Ishikawa (cell line): ENCODE data around the gene DENND1C.

Source experiments
- CEBPB ChIP-seq: IDR thresholded peaks from 2 replicates; pipeline ENCODE4 v1.6.1; 2012
- CREB1 ChIP-seq: IDR thresholded peaks from 2 replicates; pipeline ENCODE4 v1.6.1; 2012; ENCODE audit warnings: low read depth
- EGR1 ChIP-seq: IDR thresholded peaks from 2 replicates; pipeline ENCODE4 v1.6.1; 2012
- EP300 ChIP-seq: IDR thresholded peaks from 2 replicates; pipeline ENCODE4 v1.6.1; 2012; ENCODE audit warnings: borderline replicate concordance
- FOXM1 ChIP-seq: IDR thresholded peaks from 2 replicates; pipeline ENCODE4 v1.6.1; 2012; ENCODE audit warnings: low read depth, borderline replicate concordance
- NFIC ChIP-seq: IDR thresholded peaks from 2 replicates; pipeline ENCODE4 v1.6.1; 2012
- RAD21 ChIP-seq: IDR thresholded peaks from 2 replicates; pipeline ENCODE4 v1.6.1; 2012; ENCODE audit warnings: low read depth
- TAF1 ChIP-seq: IDR thresholded peaks from 2 replicates; pipeline ENCODE4 v1.6.1; 2012; ENCODE audit warnings: low read depth, mild to moderate bottlenecking
- TCF12 ChIP-seq: IDR thresholded peaks from 2 replicates; pipeline ENCODE4 v1.6.1; 2012; ENCODE audit warnings: low read depth
- TEAD4 ChIP-seq: IDR thresholded peaks from 2 replicates; pipeline ENCODE4 v1.6.1; 2012
- YY1 ChIP-seq: IDR thresholded peaks from 2 replicates; pipeline ENCODE4 v1.6.1; 2012; ENCODE audit warnings: low read depth
- ZBTB7A ChIP-seq: IDR thresholded peaks from 2 replicates; pipeline ENCODE4 v1.6.1; 2012; ENCODE audit warnings: low read depth
- TF ChIP-seq, protein P1 (sequence below): IDR thresholded peaks from 2 replicates; pipeline ENCODE4 v1.6.1; 2012
- TF ChIP-seq, protein P2 (sequence below): IDR thresholded peaks from 2 replicates; pipeline ENCODE4 v1.6.1; 2012; ENCODE audit warnings: low read depth, mild to moderate bottlenecking
- TF ChIP-seq, protein P3 (sequence below): IDR thresholded peaks from 2 replicates; pipeline ENCODE4 v1.6.1; 2012

DENND1C gene

DNA sequence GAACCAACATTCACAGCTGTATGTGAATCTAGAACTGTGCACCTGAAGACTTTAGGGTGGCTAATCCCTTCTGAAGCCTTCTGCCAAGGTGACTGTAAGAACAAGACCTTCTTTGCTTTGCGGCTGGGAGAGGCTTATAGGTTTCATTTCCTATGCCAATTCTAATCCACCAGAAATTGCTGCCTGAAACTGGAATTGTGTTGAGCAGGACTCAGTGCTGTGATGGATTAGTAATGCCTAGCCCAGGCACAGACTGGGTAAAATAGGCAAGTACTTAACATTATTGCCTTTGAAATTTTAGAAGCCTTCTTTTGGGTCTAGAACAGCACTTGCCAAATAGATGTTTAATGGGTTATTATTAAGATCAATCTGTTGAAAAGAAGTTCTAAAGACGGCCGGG is 33.5 kb downstream of the DENND1C start:
- TF ChIP-seq TCF12 (no peak), CEBPB (no peak), TEAD4 (no peak), YY1 (no peak), EP300 (no peak), NFIC (no peak), RAD21 (no peak), EGR1 (no peak), ZBTB7A (no peak), FOXM1 (no peak), TAF1 (no peak), CREB1 (no peak)
- TF ChIP-seq, protein P1, sequence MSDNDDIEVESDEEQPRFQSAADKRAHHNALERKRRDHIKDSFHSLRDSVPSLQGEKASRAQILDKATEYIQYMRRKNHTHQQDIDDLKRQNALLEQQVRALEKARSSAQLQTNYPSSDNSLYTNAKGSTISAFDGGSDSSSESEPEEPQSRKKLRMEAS = no peak
- TF ChIP-seq, protein P2, sequence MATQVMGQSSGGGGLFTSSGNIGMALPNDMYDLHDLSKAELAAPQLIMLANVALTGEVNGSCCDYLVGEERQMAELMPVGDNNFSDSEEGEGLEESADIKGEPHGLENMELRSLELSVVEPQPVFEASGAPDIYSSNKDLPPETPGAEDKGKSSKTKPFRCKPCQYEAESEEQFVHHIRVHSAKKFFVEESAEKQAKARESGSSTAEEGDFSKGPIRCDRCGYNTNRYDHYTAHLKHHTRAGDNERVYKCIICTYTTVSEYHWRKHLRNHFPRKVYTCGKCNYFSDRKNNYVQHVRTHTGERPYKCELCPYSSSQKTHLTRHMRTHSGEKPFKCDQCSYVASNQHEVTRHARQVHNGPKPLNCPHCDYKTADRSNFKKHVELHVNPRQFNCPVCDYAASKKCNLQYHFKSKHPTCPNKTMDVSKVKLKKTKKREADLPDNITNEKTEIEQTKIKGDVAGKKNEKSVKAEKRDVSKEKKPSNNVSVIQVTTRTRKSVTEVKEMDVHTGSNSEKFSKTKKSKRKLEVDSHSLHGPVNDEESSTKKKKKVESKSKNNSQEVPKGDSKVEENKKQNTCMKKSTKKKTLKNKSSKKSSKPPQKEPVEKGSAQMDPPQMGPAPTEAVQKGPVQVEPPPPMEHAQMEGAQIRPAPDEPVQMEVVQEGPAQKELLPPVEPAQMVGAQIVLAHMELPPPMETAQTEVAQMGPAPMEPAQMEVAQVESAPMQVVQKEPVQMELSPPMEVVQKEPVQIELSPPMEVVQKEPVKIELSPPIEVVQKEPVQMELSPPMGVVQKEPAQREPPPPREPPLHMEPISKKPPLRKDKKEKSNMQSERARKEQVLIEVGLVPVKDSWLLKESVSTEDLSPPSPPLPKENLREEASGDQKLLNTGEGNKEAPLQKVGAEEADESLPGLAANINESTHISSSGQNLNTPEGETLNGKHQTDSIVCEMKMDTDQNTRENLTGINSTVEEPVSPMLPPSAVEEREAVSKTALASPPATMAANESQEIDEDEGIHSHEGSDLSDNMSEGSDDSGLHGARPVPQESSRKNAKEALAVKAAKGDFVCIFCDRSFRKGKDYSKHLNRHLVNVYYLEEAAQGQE = no peak
- TF ChIP-seq, protein P3, sequence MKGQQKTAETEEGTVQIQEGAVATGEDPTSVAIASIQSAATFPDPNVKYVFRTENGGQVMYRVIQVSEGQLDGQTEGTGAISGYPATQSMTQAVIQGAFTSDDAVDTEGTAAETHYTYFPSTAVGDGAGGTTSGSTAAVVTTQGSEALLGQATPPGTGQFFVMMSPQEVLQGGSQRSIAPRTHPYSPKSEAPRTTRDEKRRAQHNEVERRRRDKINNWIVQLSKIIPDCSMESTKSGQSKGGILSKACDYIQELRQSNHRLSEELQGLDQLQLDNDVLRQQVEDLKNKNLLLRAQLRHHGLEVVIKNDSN = no peak

DNA sequence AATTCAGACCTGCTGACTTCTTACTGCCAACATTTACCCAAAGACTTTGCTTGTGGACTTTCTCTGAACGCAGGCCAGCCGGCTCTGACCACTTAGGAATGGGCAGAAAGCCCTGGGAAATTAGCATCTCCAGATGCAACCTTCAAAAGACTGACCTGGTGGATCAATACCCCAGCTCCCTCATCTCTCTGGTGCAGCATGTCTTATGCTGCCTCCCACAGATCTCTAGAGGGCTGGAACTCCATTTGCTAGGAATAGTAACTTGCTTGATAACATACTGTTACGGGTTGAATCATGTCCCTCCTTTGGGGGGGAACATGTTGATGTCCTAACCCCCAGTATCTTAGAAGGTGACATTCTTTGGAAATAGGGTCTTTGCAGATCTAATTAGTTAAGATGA is 35.1 kb downstream of the DENND1C start:
- TF ChIP-seq, protein P3 = no peak
- no peak for TF ChIP-seq NFIC
- TF ChIP-seq TEAD4 = no peak
- TF ChIP-seq, protein P2 = no peak

DNA sequence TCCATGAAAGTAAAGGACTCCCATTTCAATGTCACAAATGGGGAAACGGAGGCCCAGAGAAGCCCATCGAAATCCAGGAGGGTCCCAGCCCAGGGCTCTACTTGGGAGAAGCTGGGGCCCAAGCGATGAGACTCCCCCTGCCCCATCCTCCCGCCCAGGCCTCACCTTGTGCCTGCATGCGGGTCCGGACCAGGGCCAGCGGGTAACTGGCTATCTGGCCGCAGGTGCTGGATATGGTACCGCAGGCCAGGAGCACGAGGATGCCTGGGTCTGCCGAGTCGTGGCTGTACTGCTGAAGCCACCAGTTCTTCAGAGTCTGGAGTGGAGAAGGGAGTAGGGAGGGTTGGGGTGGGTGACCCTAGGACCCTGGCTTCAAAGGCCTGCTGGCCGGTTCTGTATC is 37.6 kb downstream of the DENND1C start:
- TF ChIP-seq FOXM1 (no peak), NFIC (no peak), CREB1 (no peak), TAF1 (no peak), TCF12 (no peak), EGR1 (no peak)
- TF ChIP-seq, protein P3 = no peak

DNA sequence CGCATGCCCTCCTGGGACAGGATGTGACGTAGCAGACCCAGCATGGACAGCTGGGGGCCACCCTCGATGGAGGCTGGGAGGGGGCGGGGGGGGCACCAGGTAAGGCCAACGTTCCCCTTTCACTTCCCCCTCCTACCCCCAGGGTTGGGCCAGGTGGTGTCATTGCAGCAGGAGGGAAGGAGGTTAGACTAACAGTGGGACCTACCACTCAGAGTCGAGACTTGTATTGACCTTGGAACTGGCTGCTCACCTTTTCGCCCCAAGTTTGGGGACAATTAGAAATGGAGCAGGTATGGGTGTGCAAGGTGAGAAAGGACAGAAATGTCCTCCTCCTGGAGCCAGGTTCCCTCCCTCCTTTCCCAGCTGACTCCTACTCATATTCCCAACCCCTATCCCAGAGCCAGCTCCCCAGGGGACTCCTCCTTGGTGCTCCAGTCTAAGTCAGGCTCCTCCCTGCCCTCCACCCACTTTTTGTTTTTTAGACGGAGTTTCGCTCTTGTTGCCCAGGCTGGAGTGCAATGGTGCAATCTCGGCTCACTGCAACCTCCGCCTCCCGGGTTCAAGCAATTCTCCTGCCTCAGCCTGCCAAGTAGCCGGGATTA is 39.4 kb downstream of the DENND1C start:
- TF ChIP-seq TEAD4 (no peak), ZBTB7A (no peak), TCF12 (no peak), RAD21 (no peak), CEBPB (no peak), EP300 (no peak), FOXM1 (no peak), NFIC (no peak), TAF1 (no peak), CREB1 (no peak), EGR1 (no peak), YY1 (no peak)
- TF ChIP-seq, protein P2 = no peak
- TF ChIP-seq, protein P1 = no peak
- TF ChIP-seq, protein P3 = no peak
